ENCODE data around the gene TBC1D24.

DNA sequence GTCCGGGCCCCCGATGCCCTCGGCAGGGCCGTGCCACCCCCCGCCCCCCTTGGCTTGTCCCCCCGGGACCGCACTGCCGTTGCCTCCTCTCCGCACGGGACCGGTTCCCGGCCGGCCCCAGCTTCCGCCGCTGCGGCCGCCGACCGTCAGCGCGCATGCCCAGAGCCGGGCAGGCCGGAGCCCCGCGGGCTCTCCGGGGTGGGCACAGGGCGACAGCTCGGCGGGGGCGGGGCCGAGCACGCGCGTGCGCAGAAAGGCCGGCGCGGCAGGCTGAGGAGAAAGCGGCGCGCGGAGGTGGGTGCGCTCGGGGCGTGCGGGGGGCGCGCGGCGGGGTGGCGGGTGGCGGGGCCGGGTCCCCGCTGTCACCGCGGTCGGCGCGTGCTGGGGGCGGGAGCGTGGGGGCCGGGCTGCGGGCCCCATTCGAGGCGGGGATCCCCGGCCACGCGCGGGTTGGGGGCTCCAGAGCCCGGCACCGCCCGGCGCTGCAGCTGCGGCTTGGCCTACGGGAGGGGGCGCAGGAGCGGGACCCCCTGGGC lies at the start of gene TBC1D24:
- TF ChIP-seq CTCF (IDR thresholded peaks at IDR 0.05) (no peak), POLR2AphosphoS5 (IDR thresholded peaks at IDR 0.05) (peak; percentile 52 to 88 (median 80))

Measured in sigmoid colon (tissue), 4 donors.